Psoas muscle (tissue), 8 donors: ENCODE data around the gene FAM107B. TPM values are rescaled to one million over a fixed set of nuclear protein-coding genes. Genes with fewer than 3 reads are reported as not detected.
A peak's percentile ranks its signal among the peaks of the same experiment; 100 is the strongest.

Experiments
- ATAC-seq, 4 donors: fragments of 200-7000 bp; cut with Tn5 transposase; one replicate each; pipeline ENCODE4 v1.9.1; 2020; ENCODE audit warnings: moderate library complexity in 3 of 4, mild to moderate bottlenecking in 2 of 4
- DNase-seq, 2 donors: peaks; one replicate each; pipeline ENCODE4 v3.0.0-alpha.2; 2020
- H3K27ac ChIP-seq: fragments of 200-600 bp; one replicate; pipeline ENCODE4 v1.8.0; 2022
- H3K27me3 ChIP-seq, 3 donors: fragments of 200-600 bp in 1 of 3; one replicate each; pipeline versions ENCODE4 v1.6.1 to v1.8.0; 2013 to 2022; ENCODE audit warnings: low read length in 2 of 3, mild to moderate bottlenecking in 2 of 3, moderate library complexity in 1 of 3; ENCODE audit not compliant: insufficient read depth in 3 of 3
- H3K36me3 ChIP-seq, 2 donors: fragments of 200-600 bp in 1 of 2; one replicate each; pipeline versions ENCODE4 v1.6.1 to v1.8.0; 2013 to 2022; ENCODE audit warnings: low read depth in 1 of 2, mild to moderate bottlenecking in 1 of 2, moderate library complexity in 1 of 2; ENCODE audit not compliant: insufficient read depth in 1 of 2
- H3K4me1 ChIP-seq: fragments of 200-600 bp; one replicate; pipeline ENCODE4 v1.8.0; 2022
- H3K4me3 ChIP-seq: fragments of 200-600 bp; one replicate; pipeline ENCODE4 v1.8.0; 2022; ENCODE audit warnings: mild to moderate bottlenecking
- H3K9me3 ChIP-seq: fragments of 200-600 bp; one replicate; pipeline ENCODE4 v1.8.0; 2022
- CTCF ChIP-seq: fragments of 200-600 bp; IDR thresholded peaks from one replicate; pipeline ENCODE4 v1.8.0; 2022; ENCODE audit warnings: antibody characterized with exemption
- WGBS, 3 donors: extraction: QIAGEN DNeasy Blood & Tissue Kit; methylation state at CpG; one replicate each; pipeline versions ENCODE4 v1.1.6 to v1.1.7; 2013; 5-methylcytosine and 5-hydroxymethylcytosine counted together
- intact Hi-C, 2 donors: fragments of 100-400 bp; cut with DNase I; formaldehyde crosslinking; loops; one replicate each; pipeline versions ENCODE4 v1.11.0 to v1.14.2; 2022
- polyA plus RNA-seq, 3 donors: library from polyadenylated mRNA; stranded (reverse); fragments of 200-250 nt; gene quantifications; one replicate each; pipeline ENCODE4 v1.2.3, GENCODE V29; 2013
- total RNA-seq, 4 donors: library from RNA; stranded (reverse); fragmentation: NEBNext Ultra II Directional in 2 of 4; extraction: Animal tissue kit (Norgen Biotek cat#: 25700) in 2 of 4; gene quantifications; one replicate each; pipeline versions ENCODE4 v1.2.1 to v1.2.4, GENCODE V29; 2021 to 2023
- donor health status: healthy with polysubstance abuse.
- donor health status: DM: no; HTN: no; CAD: no; lungs with moderate emphysema.
- donor health status: Bipolar disorder and iron deficiency.
- donor health status: healthy.
- donor health status: DM: yes; HTN: yes; CAD: no.
- donor health status: DM: no; HTN: no; CAD: no.
- donor health status: DM: no; HTN: no; CAD: no.
- donor health status: DM: yes; HTN: yes; CAD: no.

Gene FAM107B
- total and polyA plus RNA-seq, 7 donors: 1.0 to 3.1 (median 1.8) TPM

GRCh38 chr10:14602807-14603533 is 171.7 kb downstream of the FAM107B start:
- Histone ChIP-seq H3K4me1 (peaks cover 6% of the 10 kb centered on the region), H3K9me3 (no peaks in the 10 kb centered on the region), H3K4me3 (peak overlapping the region; percentile 71), H3K27ac (no peak overlapping the region), H3K36me3 (no peaks in the 10 kb centered on the region), H3K27me3 (no peaks in the 10 kb centered on the region)
- DNase-seq: no peak
- ATAC-seq: no peak
- TF ChIP-seq CTCF: no peak
- intact Hi-C loops: loop anchor here in 1 of 2 donors (5.0 kb wide), 1 partner anchor 234 kb away; the partner anchor contains the start of genes CDNF, HSPA14 and MSANTD7
- WGBS, 3 donors: 43 to 49% (median 48%) methylated on average over 9 of the region's 9 CpGs

- intact Hi-C loops: loop anchor here in 1 of 2 donors (5.0 kb wide), 1 partner anchor 235 kb away; the partner anchor contains the start of genes CDNF, HSPA14 and MSANTD7
- no peaks in the 10 kb centered on the region for H3K27me3 ChIP-seq
- no peak for ATAC-seq
- H3K36me3 ChIP-seq: no peaks in the 10 kb centered on the region
- no peak for TF ChIP-seq CTCF
- 64 to 69% (median 68%) methylated on average over 16 of the region's 16 CpGs for WGBS, 3 donors
- no peak for DNase-seq
- H3K4me1 ChIP-seq: peaks cover 6% of the 10 kb centered on the region
- no peak overlapping the region for H3K27ac ChIP-seq
- no peak overlapping the region for H3K4me3 ChIP-seq
- H3K9me3 ChIP-seq: no peaks in the 10 kb centered on the region
Observed at GRCh38 chr10:14601872-14602725, 172.6 kb downstream of the FAM107B start.

GRCh38 chr10:14601326-14601725 is 173.4 kb downstream of the FAM107B start:
- 77 to 81% (median 79%) methylated on average over 4 of the region's 4 CpGs for WGBS, 3 donors
- Histone ChIP-seq H3K36me3 (no peaks in the 10 kb centered on the region), H3K27ac (no peak overlapping the region), H3K27me3 (no peaks in the 10 kb centered on the region), H3K4me3 (no peak overlapping the region), H3K9me3 (no peaks in the 10 kb centered on the region), H3K4me1 (peaks cover 6% of the 10 kb centered on the region)
- intact Hi-C loops: loop anchor here in 1 of 2 donors (5.0 kb wide), 1 partner anchor 236 kb away; the partner anchor contains the start of genes CDNF, HSPA14 and MSANTD7
- ATAC-seq (no peak), DNase-seq (no peak)
- TF ChIP-seq CTCF: no peak

- Histone ChIP-seq H3K9me3 (no peaks in the 10 kb centered on the region), H3K27me3 (no peaks in the 10 kb centered on the region), H3K27ac (no peak overlapping the region), H3K4me3 (no peak overlapping the region), H3K4me1 (peaks cover 6% of the 10 kb centered on the region), H3K36me3 (no peaks in the 10 kb centered on the region)
- no peak for DNase-seq
- TF ChIP-seq CTCF: no peak
- intact Hi-C loops: loop anchor here in 1 of 2 donors (5.0 kb wide), 1 partner anchor 237 kb away; the partner anchor contains the start of genes CDNF, HSPA14 and MSANTD7
- ATAC-seq: no peak
- 94 to 96% (median 94%) methylated on average over 8 of the region's 8 CpGs for WGBS, 3 donors
Observed at GRCh38 chr10:14600065-14600464, 174.6 kb downstream of the FAM107B start.
